HEK293 (cell line): ENCODE measurements around the gene SLC2A4.
A peak's percentile ranks its signal among the peaks of the same experiment; 100 is the strongest.

ENCODE experiments used
- CTCF ChIA-PET: fragments of 350-600 bp; formaldehyde crosslinking; extraction: SDS; loops from one replicate; lab custom pipeline; 2021; ENCODE audit warnings: antibody characterized with exemption; lab: Yijun Ruan, JAX
- POLR2A ChIA-PET: fragments of 300-600 bp; formaldehyde crosslinking; extraction: SDS; loops from one replicate; lab custom pipeline; 2020; ENCODE audit warnings: antibody characterized with exemption, inconsistent platforms; lab: Yijun Ruan, JAX
- H3K27ac ChIP-seq: fragments of 200-500 bp; sonication (Bioruptor generic); 2 replicates; pipeline ENCODE4 v1.5.1; 2014; ENCODE audit warnings: low read depth, low read length, control low read depth, inconsistent platforms; ENCODE audit errors: extremely low read depth
- H3K36me3 ChIP-seq, 2 experiments: fragments of 200-500 bp in 1 of 2; sonication (Bioruptor generic) in 1 of 2; 1 replicate in 1 of 2; 2 replicates in 1 of 2; pipeline ENCODE4 v1.5.1; 2014 to 2017; ENCODE audit warnings: inconsistent platforms in 2 of 2, low read length in 2 of 2; ENCODE audit not compliant: control insufficient read depth in 2 of 2, insufficient read depth in 1 of 2
- H3K4me1 ChIP-seq: fragments of 200-500 bp; sonication (Bioruptor generic); 2 replicates; pipeline ENCODE4 v1.5.1; 2014; ENCODE audit warnings: mild to moderate bottlenecking, low read length, inconsistent platforms; ENCODE audit not compliant: control insufficient read depth, insufficient read depth
- H3K4me3 ChIP-seq: 2 replicates; pipeline ENCODE4 v1.5.1; 2011; ENCODE audit warnings: low read depth, mild to moderate bottlenecking, control low read depth, low read length, moderate library complexity
- H3K9me3 ChIP-seq: fragments of 200-500 bp; sonication (Bioruptor generic); 2 replicates; pipeline ENCODE4 v1.5.1; 2014; ENCODE audit warnings: low read depth, low read length, inconsistent platforms; ENCODE audit not compliant: control insufficient read depth, insufficient read depth
- FEZF1 ChIP-seq: fragments of 450-650 bp; formaldehyde crosslinking; IDR thresholded peaks from 2 replicates; pipeline ENCODE4 v1.5.1; 2016; ENCODE audit warnings: missing biosample characterization, missing genetic modification characterization
- RBAK ChIP-seq: fragments of 450-650 bp; formaldehyde crosslinking; IDR thresholded peaks from 2 replicates; pipeline ENCODE4 v1.5.1; 2016; ENCODE audit warnings: missing biosample characterization, missing genetic modification characterization
- SCRT1 ChIP-seq: fragments of 450-650 bp; formaldehyde crosslinking; IDR thresholded peaks from 2 replicates; pipeline ENCODE4 v1.5.1; 2016; ENCODE audit warnings: missing biosample characterization, missing genetic modification characterization, borderline replicate concordance
- SP2 ChIP-seq: fragments of 450-650 bp; formaldehyde crosslinking; IDR thresholded peaks from 2 replicates; pipeline ENCODE4 v1.5.1; 2016; ENCODE audit warnings: missing biosample characterization, missing genetic modification characterization
- SP3 ChIP-seq: fragments of 450-650 bp; formaldehyde crosslinking; IDR thresholded peaks from 2 replicates; pipeline ENCODE4 v1.5.1; 2016; ENCODE audit warnings: missing biosample characterization, missing genetic modification characterization
- SP7 ChIP-seq: fragments of 450-650 bp; formaldehyde crosslinking; IDR thresholded peaks from 2 replicates; pipeline ENCODE4 v1.5.1; 2016; ENCODE audit warnings: missing biosample characterization, missing genetic modification characterization
- ZFP3 ChIP-seq: fragments of 450-650 bp; formaldehyde crosslinking; IDR thresholded peaks from 2 replicates; pipeline ENCODE4 v1.5.1; 2016; ENCODE audit warnings: low read depth, missing biosample characterization, missing genetic modification characterization
- ZNF24 ChIP-seq: fragments of 450-650 bp; formaldehyde crosslinking; IDR thresholded peaks from 2 replicates; pipeline ENCODE4 v1.5.1; 2016; ENCODE audit warnings: missing biosample characterization, missing genetic modification characterization
- ZNF366 ChIP-seq: fragments of 450-650 bp; formaldehyde crosslinking; conservative IDR thresholded peaks from 2 replicates; pipeline ENCODE4 v1.5.1; 2016; ENCODE audit warnings: missing biosample characterization, missing genetic modification characterization
- ZNF558 ChIP-seq: fragments of 450-650 bp; formaldehyde crosslinking; IDR thresholded peaks from 2 replicates; pipeline ENCODE4 v1.5.1; 2016; ENCODE audit warnings: missing biosample characterization, missing genetic modification characterization
- ZNF670 ChIP-seq: fragments of 450-650 bp; formaldehyde crosslinking; IDR thresholded peaks from 2 replicates; pipeline ENCODE4 v1.5.1; 2016; ENCODE audit warnings: missing biosample characterization, missing genetic modification characterization, low read depth
- ZSCAN23 ChIP-seq: fragments of 450-650 bp; formaldehyde crosslinking; IDR thresholded peaks from 2 replicates; pipeline ENCODE4 v1.5.1; 2016; ENCODE audit warnings: missing biosample characterization, missing genetic modification characterization
- TF ChIP-seq, protein P1 (sequence below): fragments of 450-650 bp; formaldehyde crosslinking; IDR thresholded peaks from 2 replicates; pipeline ENCODE4 v1.5.1; 2016; ENCODE audit warnings: missing biosample characterization, missing genetic modification characterization
- TF ChIP-seq, protein P2 (sequence below): fragments of 450-650 bp; formaldehyde crosslinking; IDR thresholded peaks from 2 replicates; pipeline ENCODE4 v1.5.1; 2016; ENCODE audit warnings: missing biosample characterization, missing genetic modification characterization
- TF ChIP-seq, protein P3 (sequence below): fragments of 450-650 bp; formaldehyde crosslinking; conservative IDR thresholded peaks from 2 replicates; pipeline ENCODE4 v1.5.1; 2016; ENCODE audit warnings: low read depth, missing biosample characterization, missing genetic modification characterization
- TF ChIP-seq, protein P4 (sequence below): fragments of 450-650 bp; formaldehyde crosslinking; IDR thresholded peaks from 2 replicates; pipeline ENCODE4 v1.5.1; 2016; ENCODE audit warnings: missing biosample characterization, missing genetic modification characterization
- TF ChIP-seq, protein P5 (sequence below): fragments of 450-650 bp; formaldehyde crosslinking; IDR thresholded peaks from 2 replicates; pipeline ENCODE4; 2016; ENCODE audit warnings: missing biosample characterization, missing genetic modification characterization

Gene SLC2A4

DNA sequence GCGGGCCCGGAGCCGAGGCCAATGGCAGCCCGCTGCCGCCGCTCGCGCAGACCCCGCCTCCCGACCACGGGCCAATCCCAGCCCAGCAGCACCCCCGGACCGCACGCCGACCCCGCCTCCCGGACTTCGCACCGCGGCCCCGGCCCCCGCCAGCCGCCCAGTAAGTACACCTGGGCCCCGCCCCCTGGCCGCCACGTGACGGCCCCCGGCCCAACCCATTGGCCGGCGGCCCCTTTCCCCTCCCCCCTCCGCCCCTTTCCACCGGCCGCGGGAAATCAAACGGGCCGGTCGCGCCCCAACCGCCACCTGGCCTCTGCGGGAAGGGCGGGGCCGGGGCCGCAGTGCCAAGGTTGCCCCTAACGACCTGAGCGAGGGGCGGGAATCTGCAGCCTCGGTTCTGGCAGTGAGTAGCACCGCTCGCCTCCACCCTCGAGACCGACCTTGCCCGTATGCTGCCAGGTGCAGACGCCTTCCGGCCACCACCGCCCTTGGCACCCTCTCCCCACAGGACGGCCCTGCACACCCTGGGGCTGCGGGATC lies 13.2 kb downstream of the SLC2A4 start, which contains the start of gene YBX2 (continued):
- TF ChIP-seq, protein P1, sequence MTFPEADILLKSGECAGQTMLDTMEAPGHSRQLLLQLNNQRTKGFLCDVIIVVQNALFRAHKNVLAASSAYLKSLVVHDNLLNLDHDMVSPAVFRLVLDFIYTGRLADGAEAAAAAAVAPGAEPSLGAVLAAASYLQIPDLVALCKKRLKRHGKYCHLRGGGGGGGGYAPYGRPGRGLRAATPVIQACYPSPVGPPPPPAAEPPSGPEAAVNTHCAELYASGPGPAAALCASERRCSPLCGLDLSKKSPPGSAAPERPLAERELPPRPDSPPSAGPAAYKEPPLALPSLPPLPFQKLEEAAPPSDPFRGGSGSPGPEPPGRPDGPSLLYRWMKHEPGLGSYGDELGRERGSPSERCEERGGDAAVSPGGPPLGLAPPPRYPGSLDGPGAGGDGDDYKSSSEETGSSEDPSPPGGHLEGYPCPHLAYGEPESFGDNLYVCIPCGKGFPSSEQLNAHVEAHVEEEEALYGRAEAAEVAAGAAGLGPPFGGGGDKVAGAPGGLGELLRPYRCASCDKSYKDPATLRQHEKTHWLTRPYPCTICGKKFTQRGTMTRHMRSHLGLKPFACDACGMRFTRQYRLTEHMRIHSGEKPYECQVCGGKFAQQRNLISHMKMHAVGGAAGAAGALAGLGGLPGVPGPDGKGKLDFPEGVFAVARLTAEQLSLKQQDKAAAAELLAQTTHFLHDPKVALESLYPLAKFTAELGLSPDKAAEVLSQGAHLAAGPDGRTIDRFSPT (tag by site-specific recombination), result peak; percentile 64; the same call in 1 of the 2 replicates
- peak; percentile 43 for TF ChIP-seq SP3
- TF ChIP-seq ZNF366 (tag by site-specific recombination), result 0 out of 2 replicates have a peak, but pooled peaks have one; percentile 19
- TF ChIP-seq, protein P2, sequence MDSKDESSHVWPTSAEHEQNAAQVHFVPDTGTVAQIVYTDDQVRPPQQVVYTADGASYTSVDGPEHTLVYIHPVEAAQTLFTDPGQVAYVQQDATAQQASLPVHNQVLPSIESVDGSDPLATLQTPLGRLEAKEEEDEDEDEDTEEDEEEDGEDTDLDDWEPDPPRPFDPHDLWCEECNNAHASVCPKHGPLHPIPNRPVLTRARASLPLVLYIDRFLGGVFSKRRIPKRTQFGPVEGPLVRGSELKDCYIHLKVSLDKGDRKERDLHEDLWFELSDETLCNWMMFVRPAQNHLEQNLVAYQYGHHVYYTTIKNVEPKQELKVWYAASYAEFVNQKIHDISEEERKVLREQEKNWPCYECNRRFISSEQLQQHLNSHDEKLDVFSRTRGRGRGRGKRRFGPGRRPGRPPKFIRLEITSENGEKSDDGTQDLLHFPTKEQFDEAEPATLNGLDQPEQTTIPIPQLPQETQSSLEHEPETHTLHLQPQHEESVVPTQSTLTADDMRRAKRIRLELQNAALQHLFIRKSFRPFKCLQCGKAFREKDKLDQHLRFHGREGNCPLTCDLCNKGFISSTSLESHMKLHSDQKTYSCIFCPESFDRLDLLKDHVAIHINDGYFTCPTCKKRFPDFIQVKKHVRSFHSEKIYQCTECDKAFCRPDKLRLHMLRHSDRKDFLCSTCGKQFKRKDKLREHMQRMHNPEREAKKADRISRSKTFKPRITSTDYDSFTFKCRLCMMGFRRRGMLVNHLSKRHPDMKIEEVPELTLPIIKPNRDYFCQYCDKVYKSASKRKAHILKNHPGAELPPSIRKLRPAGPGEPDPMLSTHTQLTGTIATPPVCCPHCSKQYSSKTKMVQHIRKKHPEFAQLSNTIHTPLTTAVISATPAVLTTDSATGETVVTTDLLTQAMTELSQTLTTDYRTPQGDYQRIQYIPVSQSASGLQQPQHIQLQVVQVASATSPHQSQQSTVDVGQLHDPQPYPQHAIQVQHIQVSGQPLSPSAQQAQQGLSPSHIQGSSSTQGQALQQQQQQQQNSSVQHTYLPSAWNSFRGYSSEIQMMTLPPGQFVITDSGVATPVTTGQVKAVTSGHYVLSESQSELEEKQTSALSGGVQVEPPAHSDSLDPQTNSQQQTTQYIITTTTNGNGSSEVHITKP, result no peak
- TF ChIP-seq, protein P3, sequence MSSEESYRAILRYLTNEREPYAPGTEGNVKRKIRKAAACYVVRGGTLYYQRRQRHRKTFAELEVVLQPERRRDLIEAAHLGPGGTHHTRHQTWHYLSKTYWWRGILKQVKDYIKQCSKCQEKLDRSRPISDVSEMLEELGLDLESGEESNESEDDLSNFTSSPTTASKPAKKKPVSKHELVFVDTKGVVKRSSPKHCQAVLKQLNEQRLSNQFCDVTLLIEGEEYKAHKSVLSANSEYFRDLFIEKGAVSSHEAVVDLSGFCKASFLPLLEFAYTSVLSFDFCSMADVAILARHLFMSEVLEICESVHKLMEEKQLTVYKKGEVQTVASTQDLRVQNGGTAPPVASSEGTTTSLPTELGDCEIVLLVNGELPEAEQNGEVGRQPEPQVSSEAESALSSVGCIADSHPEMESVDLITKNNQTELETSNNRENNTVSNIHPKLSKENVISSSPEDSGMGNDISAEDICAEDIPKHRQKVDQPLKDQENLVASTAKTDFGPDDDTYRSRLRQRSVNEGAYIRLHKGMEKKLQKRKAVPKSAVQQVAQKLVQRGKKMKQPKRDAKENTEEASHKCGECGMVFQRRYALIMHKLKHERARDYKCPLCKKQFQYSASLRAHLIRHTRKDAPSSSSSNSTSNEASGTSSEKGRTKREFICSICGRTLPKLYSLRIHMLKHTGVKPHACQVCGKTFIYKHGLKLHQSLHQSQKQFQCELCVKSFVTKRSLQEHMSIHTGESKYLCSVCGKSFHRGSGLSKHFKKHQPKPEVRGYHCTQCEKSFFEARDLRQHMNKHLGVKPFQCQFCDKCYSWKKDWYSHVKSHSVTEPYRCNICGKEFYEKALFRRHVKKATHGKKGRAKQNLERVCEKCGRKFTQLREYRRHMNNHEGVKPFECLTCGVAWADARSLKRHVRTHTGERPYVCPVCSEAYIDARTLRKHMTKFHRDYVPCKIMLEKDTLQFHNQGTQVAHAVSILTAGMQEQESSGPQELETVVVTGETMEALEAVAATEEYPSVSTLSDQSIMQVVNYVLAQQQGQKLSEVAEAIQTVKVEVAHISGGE (tag by site-specific recombination), result no peak
- TF ChIP-seq, protein P4, sequence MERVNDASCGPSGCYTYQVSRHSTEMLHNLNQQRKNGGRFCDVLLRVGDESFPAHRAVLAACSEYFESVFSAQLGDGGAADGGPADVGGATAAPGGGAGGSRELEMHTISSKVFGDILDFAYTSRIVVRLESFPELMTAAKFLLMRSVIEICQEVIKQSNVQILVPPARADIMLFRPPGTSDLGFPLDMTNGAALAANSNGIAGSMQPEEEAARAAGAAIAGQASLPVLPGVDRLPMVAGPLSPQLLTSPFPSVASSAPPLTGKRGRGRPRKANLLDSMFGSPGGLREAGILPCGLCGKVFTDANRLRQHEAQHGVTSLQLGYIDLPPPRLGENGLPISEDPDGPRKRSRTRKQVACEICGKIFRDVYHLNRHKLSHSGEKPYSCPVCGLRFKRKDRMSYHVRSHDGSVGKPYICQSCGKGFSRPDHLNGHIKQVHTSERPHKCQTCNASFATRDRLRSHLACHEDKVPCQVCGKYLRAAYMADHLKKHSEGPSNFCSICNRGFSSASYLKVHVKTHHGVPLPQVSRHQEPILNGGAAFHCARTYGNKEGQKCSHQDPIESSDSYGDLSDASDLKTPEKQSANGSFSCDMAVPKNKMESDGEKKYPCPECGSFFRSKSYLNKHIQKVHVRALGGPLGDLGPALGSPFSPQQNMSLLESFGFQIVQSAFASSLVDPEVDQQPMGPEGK (tag by site-specific recombination), result peak; percentile 59; the same call in 1 of the 2 replicates
- TF ChIP-seq SP2 (tag by site-specific recombination), result peak; percentile 51
- TF ChIP-seq ZSCAN23, result no peak

DNA sequence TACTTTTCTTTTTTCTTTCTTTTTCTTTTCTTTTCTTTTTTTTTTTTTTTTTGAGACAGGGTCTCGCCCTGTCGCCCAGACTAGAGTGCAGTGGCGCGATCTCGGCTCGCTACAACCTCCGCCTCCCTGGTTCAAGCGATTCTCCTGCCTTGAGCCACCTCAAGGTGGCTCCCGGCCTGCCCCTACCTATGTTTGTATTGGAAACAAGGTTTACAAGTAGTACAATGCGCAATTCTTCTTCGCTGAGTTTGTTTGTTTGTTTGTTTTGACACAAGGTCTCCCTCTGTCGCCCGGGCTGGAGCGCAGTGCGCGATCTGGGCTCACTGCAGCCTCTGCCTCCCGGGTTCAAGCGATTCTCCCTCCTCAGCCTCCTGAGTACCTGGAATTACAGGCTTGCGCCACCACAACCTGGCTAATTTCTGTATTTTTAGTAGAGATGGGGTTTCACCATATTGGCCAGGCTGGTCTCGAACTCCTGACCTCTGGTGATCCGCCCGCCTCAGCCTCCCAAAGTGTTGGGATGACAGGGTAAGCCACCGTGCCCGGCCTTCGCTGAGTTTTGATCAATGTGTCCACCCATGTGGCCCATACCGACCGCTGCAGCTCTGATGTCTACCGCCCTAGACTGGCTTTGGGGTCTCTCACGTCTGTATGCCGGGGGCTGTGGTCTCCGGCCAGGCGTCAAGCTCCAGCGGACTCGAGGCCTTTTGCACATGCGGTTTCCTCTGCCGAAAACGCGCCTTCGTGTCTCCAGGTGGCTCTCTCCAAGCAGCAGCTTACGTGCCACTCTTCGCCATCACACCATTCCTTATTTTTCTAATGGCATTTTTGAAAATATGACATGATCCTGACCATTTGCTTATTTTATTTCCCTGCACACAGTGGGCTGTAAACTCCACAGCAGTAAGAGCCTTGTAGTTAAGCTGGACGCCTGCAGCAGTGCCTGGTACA lies 14.0 kb downstream of the SLC2A4 start:
- POLR2A ChIA-PET, result interaction anchor here (1.4 to 2.1 kb wide), 4 partner anchors 14 to 250 kb away, joined by 6 to 20 read pairs (median 12); partner anchors contain the start of genes ACADVL, DLG4, NEURL4 and SLC2A4
- peaks cover 6% of the 10 kb centered on the region; the same call in 1 of the 2 replicates for H3K4me1 ChIP-seq
- H3K36me3 ChIP-seq, result no peaks in the 10 kb centered on the region
- CTCF ChIA-PET, result interaction anchor here (0.7 to 6.6 kb wide), 28 partner anchors 7 to 252 kb away, joined by 3 to 160 read pairs (median 5); partner anchors contain the start of genes ACADVL, ACAP1, CTDNEP1 and DLG4
- H3K27ac ChIP-seq, result 0 out of 2 replicates have a peak overlapping the region, but pooled peaks have one; percentile 37
- H3K4me3 ChIP-seq, result no peak overlapping the region
- TF ChIP-seq SCRT1 (tag by site-specific recombination) (no peak), FEZF1 (tag by site-specific recombination) (no peak), ZNF670 (tag by site-specific recombination) (no peak), SP7 (tag by site-specific recombination) (no peak), ZFP3 (tag by site-specific recombination) (no peak), ZNF24 (tag by site-specific recombination) (no peak), RBAK (tag by site-specific recombination) (no peak), ZNF558 (tag by site-specific recombination) (no peak)
- TF ChIP-seq, protein P1 (tag by site-specific recombination), result no peak
- TF ChIP-seq, protein P5, sequence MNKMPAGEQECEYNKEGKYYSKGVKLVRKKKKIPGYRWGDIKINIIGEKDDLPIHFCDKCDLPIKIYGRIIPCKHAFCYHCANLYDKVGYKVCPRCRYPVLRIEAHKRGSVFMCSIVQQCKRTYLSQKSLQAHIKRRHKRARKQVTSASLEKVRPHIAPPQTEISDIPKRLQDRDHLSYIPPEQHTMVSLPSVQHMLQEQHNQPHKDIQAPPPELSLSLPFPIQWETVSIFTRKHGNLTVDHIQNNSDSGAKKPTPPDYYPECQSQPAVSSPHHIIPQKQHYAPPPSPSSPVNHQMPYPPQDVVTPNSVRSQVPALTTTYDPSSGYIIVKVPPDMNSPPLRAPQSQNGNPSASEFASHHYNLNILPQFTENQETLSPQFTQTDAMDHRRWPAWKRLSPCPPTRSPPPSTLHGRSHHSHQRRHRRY (tag by site-specific recombination), result no peak
- TF ChIP-seq, all 188 proteins: peak for 0
- no peaks in the 10 kb centered on the region for H3K9me3 ChIP-seq
